Neural cell (in vitro differentiated cells): ENCODE results near the gene SLFN11. TPM values are rescaled to one million over a fixed set of nuclear protein-coding genes. Genes with fewer than 3 reads are reported as not detected.
"Not testable (repeated sequence)": the region's sequence is repeated elsewhere in the genome, so short reads cannot be mapped to it uniquely, and the experiment has no call there.

ENCODE experiments used
- H2AFZ ChIP-seq: fragments of 200-600, 300-800 bp; sonication (generic), shearing (Covaris generic); 2 replicates; pipeline ENCODE4 v1.6.0; 2014; ENCODE audit warnings: low read depth, mild to moderate bottlenecking, antibody characterized with exemption, low read length, moderate library complexity
- H3F3A ChIP-seq: fragments of 200-600 bp; shearing (Covaris generic); 2 replicates; pipeline ENCODE4 v1.6.1; 2016; ENCODE audit warnings: mild to moderate bottlenecking, moderate library complexity, mixed read lengths, antibody characterized with exemption, low read length; ENCODE audit not compliant: insufficient read depth, poor library complexity, severe bottlenecking
- H3K27ac ChIP-seq: fragments of 200-600, 300-800 bp; sonication (generic), shearing (Covaris generic); 2 replicates; pipeline ENCODE4 v1.5.1; 2014; ENCODE audit warnings: mild to moderate bottlenecking, low read length, moderate library complexity
- H3K27me3 ChIP-seq: fragments of 300-800, 200-600 bp; sonication (generic), shearing (Covaris generic); 2 replicates; pipeline ENCODE4 v1.6.0; 2014; ENCODE audit warnings: mild to moderate bottlenecking, low read depth, low read length, moderate library complexity; ENCODE audit not compliant: insufficient read depth
- H3K36me3 ChIP-seq: fragments of 300-800, 200-600 bp; sonication (generic), shearing (Covaris generic); 2 replicates; pipeline ENCODE4 v1.5.1; 2014; ENCODE audit warnings: mild to moderate bottlenecking, antibody characterized with exemption, low read length, moderate library complexity; ENCODE audit not compliant: insufficient read depth
- H3K4me2 ChIP-seq: fragments of 300-800, 200-600 bp; sonication (generic), shearing (Covaris generic); 2 replicates; pipeline ENCODE4 v1.6.0; 2014; ENCODE audit warnings: mild to moderate bottlenecking, low read length
- H3K4me3 ChIP-seq: fragments of 300-800, 200-600 bp; sonication (generic), shearing (Covaris generic); 2 replicates; pipeline ENCODE4 v1.5.1; 2014; ENCODE audit warnings: mild to moderate bottlenecking, low read length, moderate library complexity
- H3K79me2 ChIP-seq: fragments of 200-600 bp; shearing (Covaris generic); replicated peaks from 2 replicates; pipeline ENCODE4 v1.6.0; 2014; ENCODE audit warnings: mild to moderate bottlenecking, low read length, moderate library complexity; ENCODE audit not compliant: insufficient read depth
- H3K9ac ChIP-seq: fragments of 300-800, 200-600 bp; sonication (generic), shearing (Covaris generic); 2 replicates; pipeline ENCODE4 v1.6.1; 2016; ENCODE audit warnings: mild to moderate bottlenecking, low read length, mixed read lengths
- H3K9me2 ChIP-seq: fragments of 200-600 bp; shearing (Covaris generic); 2 replicates; pipeline ENCODE4 v1.6.1; 2016; ENCODE audit warnings: mild to moderate bottlenecking, low read length, mixed read lengths; ENCODE audit not compliant: insufficient read depth
- H3K9me3 ChIP-seq: fragments of 200-600, 300-800 bp; sonication (generic), shearing (Covaris generic); 2 replicates; pipeline ENCODE4 v1.6.1; 2016; ENCODE audit warnings: mild to moderate bottlenecking, mixed run types, low read length, moderate library complexity, mixed read lengths
- H4K20me1 ChIP-seq: fragments of 200-600 bp; shearing (Covaris generic); 2 replicates; pipeline ENCODE4 v1.6.1; 2016; ENCODE audit warnings: mild to moderate bottlenecking, mixed run types; ENCODE audit not compliant: insufficient read depth
- EP300 ChIP-seq: fragments of 450-650 bp; conservative IDR thresholded peaks from 2 replicates; pipeline ENCODE4 v1.6.1; 2014; ENCODE audit warnings: antibody characterized with exemption, mild to moderate bottlenecking, moderate library complexity; ENCODE audit not compliant: poor library complexity, severe bottlenecking
- EZH2 ChIP-seq: fragments of 200-600, 300-800 bp; shearing (Covaris generic), sonication (generic); IDR thresholded peaks from 2 replicates; pipeline ENCODE4 v1.6.1; 2014; ENCODE audit warnings: antibody characterized with exemption, low read length, borderline replicate concordance, mild to moderate bottlenecking; ENCODE audit not compliant: insufficient read depth, poor library complexity, severe bottlenecking
- MXI1 ChIP-seq: fragments of 450-650 bp; conservative IDR thresholded peaks from 2 replicates; pipeline ENCODE4 v1.6.1; 2014; ENCODE audit warnings: antibody characterized with exemption, mild to moderate bottlenecking; ENCODE audit not compliant: poor library complexity, severe bottlenecking
- POLR2AphosphoS5 ChIP-seq: IDR thresholded peaks from 2 replicates; pipeline ENCODE4 v1.6.1; 2012
- RAD21 ChIP-seq: fragments of 450-650 bp; conservative IDR thresholded peaks from 2 replicates; pipeline ENCODE4 v1.6.1; 2014; ENCODE audit warnings: antibody characterized with exemption, mild to moderate bottlenecking, moderate library complexity
- SMC3 ChIP-seq: fragments of 450-650 bp; conservative IDR thresholded peaks from 2 replicates; pipeline ENCODE4 v1.6.1; 2014; ENCODE audit warnings: antibody characterized with exemption, mild to moderate bottlenecking, moderate library complexity; ENCODE audit not compliant: poor library complexity
- TAF1 ChIP-seq: IDR thresholded peaks from 2 replicates; pipeline ENCODE4 v1.6.1; 2012; ENCODE audit warnings: low read depth
- polyA plus RNA-seq: library from polyadenylated mRNA; depleted of rRNA; stranded (reverse); fragments of >200 nt; gene quantifications from 2 replicates; pipeline ENCODE4 v1.2.3, GENCODE V29; 2014
- TF ChIP-seq, protein P1 (sequence below): IDR thresholded peaks from 2 replicates; pipeline ENCODE4 v1.6.1; 2012; ENCODE audit warnings: borderline replicate concordance
- TF ChIP-seq, protein P2 (sequence below): fragments of 450-650 bp; IDR thresholded peaks from 2 replicates; pipeline ENCODE4 v1.5.1; 2014; ENCODE audit warnings: antibody characterized with exemption, mild to moderate bottlenecking, moderate library complexity; ENCODE audit not compliant: poor library complexity, severe bottlenecking

The SLFN11 gene
- polyA plus RNA-seq, 1 donor from 2014 or later, result not detected

DNA sequence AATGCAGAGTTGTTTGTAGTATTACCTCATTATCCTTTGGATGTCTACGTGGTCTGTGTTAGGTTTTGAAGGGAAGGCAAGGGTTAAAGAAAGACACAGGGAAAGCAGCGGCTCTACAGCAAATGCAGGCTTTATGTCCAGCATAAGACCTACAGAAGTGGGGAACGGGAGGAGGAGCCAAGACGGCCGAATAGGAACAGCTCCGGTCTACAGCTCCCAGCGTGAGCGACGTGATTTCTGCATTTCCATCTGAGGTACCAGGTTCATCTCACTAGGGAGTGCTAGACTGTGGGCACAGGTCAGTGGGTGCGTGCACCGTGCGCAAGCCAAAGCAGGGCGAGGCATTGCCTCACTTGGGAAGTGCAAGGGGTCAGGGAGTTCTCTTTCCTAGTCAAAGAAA is 20.4 kb upstream of the SLFN11 start:
- not testable (repeated sequence) for H3K9ac ChIP-seq, H3K27ac ChIP-seq, H3K79me2 ChIP-seq, H3K36me3 ChIP-seq, H3K9me2 ChIP-seq, H3K9me3 ChIP-seq, H3F3A ChIP-seq, H4K20me1 ChIP-seq, H3K4me3 ChIP-seq, H3K4me2 ChIP-seq, H3K27me3 ChIP-seq, H2AFZ ChIP-seq

DNA sequence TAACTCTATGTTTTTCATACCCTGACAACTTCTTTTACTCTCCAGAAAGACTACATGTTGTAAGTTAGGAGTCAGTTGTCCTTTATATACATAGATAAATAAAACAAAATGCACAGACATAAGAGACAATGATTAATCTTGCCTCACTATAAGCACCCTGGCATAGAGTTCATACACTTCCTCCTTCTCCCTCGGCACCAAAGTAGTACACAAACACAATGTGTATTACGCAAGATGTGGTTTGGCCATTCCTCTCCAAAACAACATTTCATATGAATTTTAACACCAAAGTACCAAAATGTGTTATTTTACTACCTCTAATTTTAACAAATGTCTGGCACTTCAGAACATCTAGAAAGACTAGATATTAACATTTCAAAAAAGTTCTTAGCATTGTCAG is 17.2 kb upstream of the SLFN11 start:
- no peaks in the 10 kb centered on the region for H3K9me2 ChIP-seq
- H3K27ac ChIP-seq, result no peak overlapping the region
- no peak overlapping the region for H3K9ac ChIP-seq
- no peak overlapping the region for H2AFZ ChIP-seq
- H3K4me3 ChIP-seq, result no peak overlapping the region
- H3K27me3 ChIP-seq, result no peaks in the 10 kb centered on the region
- no peaks in the 10 kb centered on the region for H4K20me1 ChIP-seq
- H3K36me3 ChIP-seq, result no peaks in the 10 kb centered on the region
- H3F3A ChIP-seq, result no peaks in the 10 kb centered on the region
- H3K79me2 ChIP-seq, result no peaks in the 10 kb centered on the region
- H3K4me2 ChIP-seq, result no peak overlapping the region
- TF ChIP-seq TAF1 (no peak), MXI1 (no peak), RAD21 (no peak), EP300 (no peak)
- no peaks in the 10 kb centered on the region for H3K9me3 ChIP-seq

DNA sequence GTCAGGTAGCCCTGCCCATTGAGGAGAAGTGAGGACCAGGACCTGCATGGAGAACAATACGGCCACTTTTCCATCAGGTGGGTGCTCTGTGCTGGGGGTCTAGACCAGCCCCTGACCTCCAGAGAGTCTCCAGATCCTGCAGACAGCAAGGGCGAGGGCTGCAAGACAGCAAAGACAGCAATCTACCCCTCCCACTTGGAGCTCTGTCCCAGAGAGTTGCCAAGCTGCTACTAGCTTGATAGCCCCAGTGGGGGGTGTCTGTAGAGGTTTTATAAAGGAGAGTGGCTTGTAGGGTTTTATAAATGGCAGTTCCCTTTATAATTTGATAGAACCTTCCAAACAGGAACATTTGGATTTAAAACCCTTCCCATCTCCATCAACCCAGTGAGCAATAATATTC is 16.7 kb upstream of the SLFN11 start:
- Histone ChIP-seq H2AFZ (no peak overlapping the region), H3K9ac (no peak overlapping the region), H3K79me2 (no peaks in the 10 kb centered on the region), H3F3A (no peaks in the 10 kb centered on the region), H3K4me3 (no peak overlapping the region), H3K9me3 (no peaks in the 10 kb centered on the region), H3K27ac (no peak overlapping the region), H4K20me1 (no peaks in the 10 kb centered on the region), H3K36me3 (no peaks in the 10 kb centered on the region), H3K4me2 (no peak overlapping the region), H3K9me2 (no peaks in the 10 kb centered on the region), H3K27me3 (no peaks in the 10 kb centered on the region)
- TF ChIP-seq TAF1, result no peak
- TF ChIP-seq MXI1, result no peak
- TF ChIP-seq POLR2AphosphoS5, result no peak
- TF ChIP-seq RAD21, result no peak
- no peak for TF ChIP-seq SMC3
- TF ChIP-seq, protein P1, sequence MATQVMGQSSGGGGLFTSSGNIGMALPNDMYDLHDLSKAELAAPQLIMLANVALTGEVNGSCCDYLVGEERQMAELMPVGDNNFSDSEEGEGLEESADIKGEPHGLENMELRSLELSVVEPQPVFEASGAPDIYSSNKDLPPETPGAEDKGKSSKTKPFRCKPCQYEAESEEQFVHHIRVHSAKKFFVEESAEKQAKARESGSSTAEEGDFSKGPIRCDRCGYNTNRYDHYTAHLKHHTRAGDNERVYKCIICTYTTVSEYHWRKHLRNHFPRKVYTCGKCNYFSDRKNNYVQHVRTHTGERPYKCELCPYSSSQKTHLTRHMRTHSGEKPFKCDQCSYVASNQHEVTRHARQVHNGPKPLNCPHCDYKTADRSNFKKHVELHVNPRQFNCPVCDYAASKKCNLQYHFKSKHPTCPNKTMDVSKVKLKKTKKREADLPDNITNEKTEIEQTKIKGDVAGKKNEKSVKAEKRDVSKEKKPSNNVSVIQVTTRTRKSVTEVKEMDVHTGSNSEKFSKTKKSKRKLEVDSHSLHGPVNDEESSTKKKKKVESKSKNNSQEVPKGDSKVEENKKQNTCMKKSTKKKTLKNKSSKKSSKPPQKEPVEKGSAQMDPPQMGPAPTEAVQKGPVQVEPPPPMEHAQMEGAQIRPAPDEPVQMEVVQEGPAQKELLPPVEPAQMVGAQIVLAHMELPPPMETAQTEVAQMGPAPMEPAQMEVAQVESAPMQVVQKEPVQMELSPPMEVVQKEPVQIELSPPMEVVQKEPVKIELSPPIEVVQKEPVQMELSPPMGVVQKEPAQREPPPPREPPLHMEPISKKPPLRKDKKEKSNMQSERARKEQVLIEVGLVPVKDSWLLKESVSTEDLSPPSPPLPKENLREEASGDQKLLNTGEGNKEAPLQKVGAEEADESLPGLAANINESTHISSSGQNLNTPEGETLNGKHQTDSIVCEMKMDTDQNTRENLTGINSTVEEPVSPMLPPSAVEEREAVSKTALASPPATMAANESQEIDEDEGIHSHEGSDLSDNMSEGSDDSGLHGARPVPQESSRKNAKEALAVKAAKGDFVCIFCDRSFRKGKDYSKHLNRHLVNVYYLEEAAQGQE, result no peak
- no peak for TF ChIP-seq EP300
- TF ChIP-seq, protein P2, sequence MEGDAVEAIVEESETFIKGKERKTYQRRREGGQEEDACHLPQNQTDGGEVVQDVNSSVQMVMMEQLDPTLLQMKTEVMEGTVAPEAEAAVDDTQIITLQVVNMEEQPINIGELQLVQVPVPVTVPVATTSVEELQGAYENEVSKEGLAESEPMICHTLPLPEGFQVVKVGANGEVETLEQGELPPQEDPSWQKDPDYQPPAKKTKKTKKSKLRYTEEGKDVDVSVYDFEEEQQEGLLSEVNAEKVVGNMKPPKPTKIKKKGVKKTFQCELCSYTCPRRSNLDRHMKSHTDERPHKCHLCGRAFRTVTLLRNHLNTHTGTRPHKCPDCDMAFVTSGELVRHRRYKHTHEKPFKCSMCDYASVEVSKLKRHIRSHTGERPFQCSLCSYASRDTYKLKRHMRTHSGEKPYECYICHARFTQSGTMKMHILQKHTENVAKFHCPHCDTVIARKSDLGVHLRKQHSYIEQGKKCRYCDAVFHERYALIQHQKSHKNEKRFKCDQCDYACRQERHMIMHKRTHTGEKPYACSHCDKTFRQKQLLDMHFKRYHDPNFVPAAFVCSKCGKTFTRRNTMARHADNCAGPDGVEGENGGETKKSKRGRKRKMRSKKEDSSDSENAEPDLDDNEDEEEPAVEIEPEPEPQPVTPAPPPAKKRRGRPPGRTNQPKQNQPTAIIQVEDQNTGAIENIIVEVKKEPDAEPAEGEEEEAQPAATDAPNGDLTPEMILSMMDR, result no peak
- TF ChIP-seq EZH2, result no peak
